ENCODE results near the gene NPAS3.

DNA sequence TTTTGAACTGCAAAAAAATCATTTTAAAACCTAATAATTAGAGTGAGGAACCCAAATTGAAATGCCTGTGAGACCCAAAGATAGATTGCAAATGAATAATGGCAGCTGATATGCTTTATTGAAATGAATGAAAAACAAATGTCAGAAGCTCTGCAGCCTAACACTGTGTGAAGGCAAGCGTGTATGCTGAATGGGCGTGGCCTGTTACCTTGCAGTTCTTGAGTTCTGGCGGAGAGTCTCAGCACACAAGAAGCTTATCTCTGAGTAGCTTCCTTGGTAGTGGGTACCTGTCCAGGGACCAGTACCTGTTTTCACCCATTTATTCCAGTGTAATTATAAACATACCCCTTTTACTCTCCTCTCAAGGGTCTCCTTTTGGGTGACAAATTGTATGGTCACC, 341.2 kb downstream of the NPAS3 start:
- TF ChIP-seq, protein P1, sequence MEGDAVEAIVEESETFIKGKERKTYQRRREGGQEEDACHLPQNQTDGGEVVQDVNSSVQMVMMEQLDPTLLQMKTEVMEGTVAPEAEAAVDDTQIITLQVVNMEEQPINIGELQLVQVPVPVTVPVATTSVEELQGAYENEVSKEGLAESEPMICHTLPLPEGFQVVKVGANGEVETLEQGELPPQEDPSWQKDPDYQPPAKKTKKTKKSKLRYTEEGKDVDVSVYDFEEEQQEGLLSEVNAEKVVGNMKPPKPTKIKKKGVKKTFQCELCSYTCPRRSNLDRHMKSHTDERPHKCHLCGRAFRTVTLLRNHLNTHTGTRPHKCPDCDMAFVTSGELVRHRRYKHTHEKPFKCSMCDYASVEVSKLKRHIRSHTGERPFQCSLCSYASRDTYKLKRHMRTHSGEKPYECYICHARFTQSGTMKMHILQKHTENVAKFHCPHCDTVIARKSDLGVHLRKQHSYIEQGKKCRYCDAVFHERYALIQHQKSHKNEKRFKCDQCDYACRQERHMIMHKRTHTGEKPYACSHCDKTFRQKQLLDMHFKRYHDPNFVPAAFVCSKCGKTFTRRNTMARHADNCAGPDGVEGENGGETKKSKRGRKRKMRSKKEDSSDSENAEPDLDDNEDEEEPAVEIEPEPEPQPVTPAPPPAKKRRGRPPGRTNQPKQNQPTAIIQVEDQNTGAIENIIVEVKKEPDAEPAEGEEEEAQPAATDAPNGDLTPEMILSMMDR (IDR thresholded peaks at IDR 0.05; ENCODE audit: borderline replicate concordance, extremely low read depth, low read length, poor library complexity, severe bottlenecking): no peak
- TF ChIP-seq EZH2 (IDR thresholded peaks at IDR 0.05; ENCODE audit: borderline replicate concordance, low read depth, low read length, severe bottlenecking): no peak

Measured in DND-41 (cell line).